ENCODE results near the gene FAM210A.
"Not testable (repeated sequence)": the region's sequence is repeated elsewhere in the genome, so short reads cannot be mapped to it uniquely, and the experiment has no call there.

FAM210A gene

DNA sequence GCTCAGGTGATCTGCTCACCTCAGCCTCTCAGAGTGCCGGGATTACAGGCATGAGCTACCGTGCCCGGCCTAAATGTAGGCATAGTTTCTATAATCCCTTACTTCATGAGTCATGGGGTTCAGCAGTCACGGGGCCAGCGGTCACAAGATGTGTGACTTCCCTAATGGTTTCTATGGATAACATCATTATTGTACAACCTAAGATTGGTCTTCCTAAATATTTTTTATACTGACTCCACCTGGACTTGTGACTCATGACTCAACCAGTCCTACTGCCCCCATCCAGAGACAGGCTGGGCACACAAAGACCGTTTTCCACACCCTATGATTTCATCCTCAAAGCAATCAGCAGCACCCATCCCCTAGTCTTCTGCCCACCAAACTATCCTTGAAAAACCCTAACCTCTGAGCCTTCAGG lies 15.9 kb downstream of the FAM210A start:
- in situ Hi-C loops (cut with MboI; ENCODE audit: low sequenced_read_pairs): no loop called here

DNA sequence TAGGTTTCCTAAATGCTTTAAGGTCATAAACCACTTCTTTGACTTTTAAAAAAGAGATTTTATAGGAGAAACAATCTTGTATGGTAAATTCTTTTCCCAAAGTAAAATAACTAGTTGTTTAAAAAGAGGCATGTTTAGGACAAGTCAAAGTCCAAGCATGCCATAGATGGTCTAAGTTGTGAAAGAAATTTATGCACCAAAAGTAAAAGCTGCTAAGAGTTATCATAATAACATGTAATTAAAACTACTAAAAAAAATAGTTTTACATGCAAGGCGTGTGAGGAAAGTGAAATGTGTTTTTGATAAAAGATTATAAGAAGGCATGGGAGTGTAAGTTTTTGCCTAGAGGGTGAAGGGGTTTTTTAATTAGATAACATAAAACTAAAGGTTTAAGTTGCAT lies 22.5 kb downstream of the FAM210A start:
- in situ Hi-C loops (cut with MboI; ENCODE audit: low sequenced_read_pairs): no loop called here

DNA sequence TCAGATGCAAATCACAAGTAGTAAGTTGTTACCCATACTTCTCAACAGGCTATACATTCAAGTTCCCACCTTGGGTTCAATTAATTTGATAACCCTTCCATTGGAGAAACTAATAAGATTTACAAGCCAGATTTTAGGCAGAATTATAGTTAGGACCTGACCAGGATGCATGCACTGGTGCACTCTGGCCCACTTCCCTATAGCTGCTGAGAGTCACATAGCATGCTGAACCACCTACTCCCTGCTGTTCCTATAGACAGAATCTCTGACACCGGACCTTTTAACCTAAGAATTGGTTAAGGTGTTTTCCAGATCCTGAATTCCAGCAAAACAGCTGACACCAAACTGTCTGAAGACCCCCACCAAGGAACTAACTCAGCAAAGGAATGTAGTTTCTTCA lies 26.2 kb downstream of the FAM210A start:
- in situ Hi-C loops (cut with MboI; ENCODE audit: low sequenced_read_pairs): no loop called here

DNA sequence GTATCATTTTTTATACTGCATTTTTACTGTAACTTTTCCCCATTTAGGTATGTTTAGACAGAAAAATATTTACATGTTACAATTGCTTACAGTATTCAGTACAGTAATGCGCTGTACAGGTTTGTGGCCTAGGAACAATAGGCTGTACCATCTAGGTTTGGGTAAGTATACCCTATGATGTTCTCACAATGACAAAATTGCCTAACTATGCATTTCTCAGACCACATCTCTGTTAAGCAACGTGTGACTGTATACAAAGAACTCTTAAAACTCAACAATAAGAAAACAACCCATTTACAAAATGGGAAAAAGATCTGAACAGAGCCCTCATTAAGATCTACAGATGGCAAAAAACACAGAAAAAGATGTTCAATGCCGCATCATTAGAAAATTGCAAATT lies 29.4 kb downstream of the FAM210A start:
- in situ Hi-C loops (cut with MboI; ENCODE audit: low sequenced_read_pairs): no loop called here

DNA sequence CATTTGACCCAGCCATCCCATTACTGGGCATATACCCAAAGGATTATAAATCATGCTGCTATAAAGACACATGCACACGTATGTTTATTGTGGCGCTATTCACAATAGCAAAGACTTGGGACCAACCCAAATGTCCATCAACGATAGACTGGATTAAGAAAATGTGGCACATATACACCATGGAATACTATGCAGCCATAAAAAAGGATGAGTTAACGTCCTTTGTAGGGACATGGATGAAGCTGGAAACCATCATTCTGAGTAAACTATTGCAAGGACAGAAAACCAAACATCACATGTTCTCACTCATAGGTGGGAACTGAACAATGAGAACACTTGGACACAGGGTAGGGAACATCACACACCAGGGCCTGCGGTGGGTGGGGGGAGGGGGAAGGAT lies 31.0 kb downstream of the FAM210A start:
- in situ Hi-C loops (cut with MboI; ENCODE audit: low sequenced_read_pairs): not testable (repeated sequence)

DNA sequence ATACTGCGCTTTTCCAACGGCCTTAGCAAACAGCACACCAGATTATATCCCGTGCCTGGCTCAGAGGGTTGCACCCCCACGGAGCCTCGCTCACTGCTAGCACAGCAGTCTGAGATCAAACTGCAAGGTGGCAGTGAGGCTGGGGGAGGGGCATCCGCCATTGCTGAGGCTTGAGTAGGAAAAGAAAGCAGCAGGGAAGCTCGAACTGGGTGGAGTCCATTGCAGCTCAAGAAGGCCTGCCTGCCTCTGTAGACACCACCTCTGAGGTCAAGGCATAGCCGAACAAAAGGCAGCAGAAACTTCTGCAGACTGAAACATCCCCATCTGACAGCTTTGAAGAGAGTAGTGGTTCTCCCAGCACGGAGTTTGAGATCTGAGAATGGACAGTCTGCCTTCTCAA lies 36.3 kb downstream of the FAM210A start:
- in situ Hi-C loops (cut with MboI; ENCODE audit: low sequenced_read_pairs): not testable (repeated sequence)

DNA sequence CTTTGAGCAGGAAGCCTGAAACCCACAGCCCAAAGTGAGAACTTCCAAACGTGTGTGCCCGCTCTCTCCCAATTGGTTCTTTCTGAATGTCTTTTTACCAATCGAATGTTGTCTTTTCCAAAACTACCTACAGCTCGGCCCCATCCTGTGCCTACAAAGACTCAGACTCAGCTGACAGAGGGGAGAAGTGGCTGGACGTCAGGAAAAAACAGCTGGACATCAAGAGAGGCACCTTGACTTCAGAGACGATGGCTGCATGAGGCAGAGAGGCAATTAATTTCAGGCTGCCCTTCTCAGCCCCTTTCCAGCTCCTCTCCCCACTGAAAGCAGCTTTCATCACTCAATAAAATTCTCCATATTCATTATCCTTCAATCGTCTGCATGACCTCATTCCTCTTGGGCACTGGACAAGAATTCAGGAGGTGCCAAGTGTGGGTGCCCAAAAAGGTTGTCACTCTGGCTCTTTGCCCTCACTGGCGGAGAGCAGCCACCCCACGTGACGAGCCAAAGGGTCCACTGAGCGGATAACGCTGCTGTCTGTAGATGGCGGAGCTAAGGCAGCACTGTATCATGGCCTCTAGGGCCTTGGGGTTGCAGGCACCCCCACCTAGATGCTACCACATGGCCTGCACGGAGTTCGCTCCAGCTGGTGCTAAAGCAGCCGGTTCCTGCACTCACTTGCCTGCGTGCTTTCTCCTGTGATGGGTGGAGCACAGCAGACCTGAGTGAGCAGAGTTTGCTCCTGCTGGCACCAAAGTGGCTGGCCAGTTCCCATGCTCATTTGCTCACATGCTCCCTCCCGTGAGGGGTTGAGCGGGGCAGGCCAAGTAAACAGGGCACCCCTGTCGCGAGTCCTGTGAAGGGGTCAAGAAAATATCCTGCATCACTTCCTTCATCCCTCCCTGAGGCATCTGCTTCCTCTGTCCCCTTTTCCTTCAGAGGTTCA lies 37.9 kb downstream of the FAM210A start:
- in situ Hi-C loops (cut with MboI; ENCODE audit: low sequenced_read_pairs): no loop called here

DNA sequence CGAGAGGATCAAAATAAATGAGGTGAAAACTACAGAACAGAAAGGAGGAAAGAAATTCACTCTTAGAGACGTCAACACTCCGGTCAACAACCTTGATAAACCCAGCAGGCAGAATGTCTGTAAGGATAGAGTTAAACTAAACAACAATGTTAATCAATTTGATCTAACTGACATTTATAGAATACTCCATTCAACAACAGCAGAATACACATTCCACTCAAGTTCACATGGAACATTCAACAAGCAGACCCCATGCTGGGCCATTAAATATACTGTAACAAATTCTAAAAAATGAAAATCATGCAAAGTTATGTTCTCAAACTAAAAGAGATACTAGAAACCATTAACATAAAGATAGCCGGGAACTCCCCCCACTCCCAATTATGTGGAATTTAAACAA lies 41.8 kb downstream of the FAM210A start:
- in situ Hi-C loops (cut with MboI; ENCODE audit: low sequenced_read_pairs): no loop called here

DNA sequence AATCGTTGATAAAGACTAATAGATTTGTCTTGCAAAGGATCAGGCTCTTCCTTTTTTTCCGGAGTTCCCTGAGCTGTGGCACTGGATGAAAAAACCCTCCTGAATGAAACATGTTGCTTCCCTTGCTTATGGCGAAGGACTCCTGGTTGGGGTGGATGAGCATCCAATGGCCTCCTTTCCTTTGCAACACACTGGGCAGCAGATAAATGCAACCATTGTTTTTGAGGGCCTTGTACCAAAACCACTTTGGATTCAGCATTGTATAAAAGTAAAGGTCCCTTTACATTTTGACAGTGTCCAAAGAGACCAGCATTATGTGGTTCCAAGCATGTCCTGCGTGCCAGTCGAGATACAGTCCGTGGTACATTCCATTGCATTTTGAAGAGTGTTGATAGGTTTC lies 44.7 kb downstream of the FAM210A start:
- in situ Hi-C loops (cut with MboI; ENCODE audit: low sequenced_read_pairs): no loop called here

DNA sequence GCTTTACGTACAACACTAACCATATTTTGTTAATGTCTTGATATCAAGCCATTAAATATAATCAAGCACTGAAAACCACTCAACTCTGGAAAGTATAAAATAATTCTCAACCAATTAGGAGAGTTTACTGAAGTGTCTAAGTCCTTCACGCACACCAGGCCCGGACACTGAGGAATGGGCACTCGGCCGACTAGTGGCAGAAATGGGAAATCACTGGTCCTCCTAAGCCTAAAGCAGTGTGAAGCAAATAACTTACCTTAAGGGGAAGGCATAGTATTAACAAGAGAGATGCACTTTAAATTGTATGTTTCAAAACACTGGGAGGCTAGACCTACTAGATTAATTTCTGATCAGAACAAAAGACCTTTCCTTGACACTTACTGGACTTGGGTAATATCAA lies 45.7 kb downstream of the FAM210A start:
- in situ Hi-C loops (cut with MboI; ENCODE audit: low sequenced_read_pairs): no loop called here

DNA sequence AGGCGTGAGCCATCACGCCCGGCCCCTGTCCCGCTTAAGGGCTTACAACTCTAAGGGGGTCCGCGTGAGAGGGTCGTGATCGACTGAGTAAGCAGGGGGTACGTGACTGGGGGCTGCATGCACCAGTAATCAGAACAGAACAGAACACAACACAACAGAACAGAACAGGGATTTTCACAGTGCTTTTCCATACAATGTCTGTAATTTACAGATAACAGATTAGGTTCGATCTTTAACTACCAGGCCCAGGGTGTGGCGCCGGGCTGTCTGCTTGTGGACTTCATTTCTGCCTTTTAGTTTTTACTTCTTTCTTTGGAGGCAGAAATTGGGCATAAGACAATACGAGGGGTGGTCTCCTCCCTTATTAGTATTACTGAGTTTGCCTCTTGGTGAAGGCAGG lies 49.0 kb downstream of the FAM210A start:
- in situ Hi-C loops (cut with MboI; ENCODE audit: low sequenced_read_pairs): not testable (repeated sequence)

DNA sequence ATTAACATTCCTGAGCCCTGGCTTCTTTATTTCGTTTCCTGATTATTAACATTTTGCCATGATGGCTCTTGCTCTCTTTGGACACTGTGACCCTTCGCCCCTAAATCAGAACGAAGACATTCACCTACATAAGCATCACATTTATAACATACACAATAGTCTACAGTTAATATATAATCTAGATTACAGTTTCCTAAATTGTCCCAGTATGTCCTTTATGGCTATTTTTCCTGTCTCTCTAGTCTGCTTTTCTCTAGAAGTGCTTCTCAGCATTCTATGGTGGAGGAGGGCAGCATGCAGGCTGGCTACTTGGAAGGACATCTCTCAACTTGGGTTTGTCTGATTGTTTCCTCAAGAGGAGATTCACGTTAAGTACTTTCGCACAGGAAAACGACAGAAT lies 49.9 kb downstream of the FAM210A start:
- in situ Hi-C loops (cut with MboI; ENCODE audit: low sequenced_read_pairs): no loop called here

DNA sequence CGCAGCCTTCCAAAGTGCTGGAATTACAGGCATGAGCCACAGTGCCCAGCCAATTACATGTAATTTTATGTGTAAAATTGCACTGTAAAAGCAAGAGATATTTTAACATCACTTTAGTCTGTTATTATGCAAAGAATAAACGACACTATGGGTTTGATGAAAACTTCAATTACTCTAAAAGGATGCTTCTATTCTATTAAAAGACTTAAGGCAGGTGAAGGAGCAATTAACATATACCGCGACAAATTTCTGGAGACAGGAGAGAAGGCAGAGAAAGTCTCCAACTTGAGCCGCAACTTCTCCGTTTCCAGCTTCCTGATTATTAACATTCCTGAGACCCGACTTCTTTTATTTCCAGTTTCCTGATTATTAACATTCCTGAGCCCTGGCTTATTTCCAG lies 53.7 kb downstream of the FAM210A start:
- in situ Hi-C loops (cut with MboI; ENCODE audit: low sequenced_read_pairs): no loop called here

DNA sequence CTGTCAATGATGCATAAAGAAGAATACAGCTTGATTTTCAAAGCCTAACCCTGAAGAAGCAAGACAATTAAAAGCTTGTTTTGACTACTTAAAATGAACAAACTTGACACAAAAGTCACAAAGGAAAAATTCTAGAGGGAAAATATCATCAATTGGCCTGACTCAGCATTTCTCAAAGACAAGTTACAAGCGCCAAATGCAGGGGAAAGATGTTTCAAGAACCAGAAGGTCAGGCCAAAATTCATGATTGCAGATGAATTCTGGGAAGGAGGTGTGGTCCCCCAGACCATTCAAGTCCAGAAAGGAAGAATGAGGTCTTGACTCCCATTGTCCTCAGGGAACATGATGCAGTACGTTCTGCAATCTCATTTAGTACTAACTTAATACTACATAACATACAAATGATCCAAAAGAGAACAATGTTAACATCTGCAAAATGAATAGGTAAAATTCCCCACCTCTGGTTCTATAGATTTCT lies 64.5 kb downstream of the FAM210A start:
- in situ Hi-C loops (cut with MboI; ENCODE audit: low sequenced_read_pairs): no loop called here

DNA sequence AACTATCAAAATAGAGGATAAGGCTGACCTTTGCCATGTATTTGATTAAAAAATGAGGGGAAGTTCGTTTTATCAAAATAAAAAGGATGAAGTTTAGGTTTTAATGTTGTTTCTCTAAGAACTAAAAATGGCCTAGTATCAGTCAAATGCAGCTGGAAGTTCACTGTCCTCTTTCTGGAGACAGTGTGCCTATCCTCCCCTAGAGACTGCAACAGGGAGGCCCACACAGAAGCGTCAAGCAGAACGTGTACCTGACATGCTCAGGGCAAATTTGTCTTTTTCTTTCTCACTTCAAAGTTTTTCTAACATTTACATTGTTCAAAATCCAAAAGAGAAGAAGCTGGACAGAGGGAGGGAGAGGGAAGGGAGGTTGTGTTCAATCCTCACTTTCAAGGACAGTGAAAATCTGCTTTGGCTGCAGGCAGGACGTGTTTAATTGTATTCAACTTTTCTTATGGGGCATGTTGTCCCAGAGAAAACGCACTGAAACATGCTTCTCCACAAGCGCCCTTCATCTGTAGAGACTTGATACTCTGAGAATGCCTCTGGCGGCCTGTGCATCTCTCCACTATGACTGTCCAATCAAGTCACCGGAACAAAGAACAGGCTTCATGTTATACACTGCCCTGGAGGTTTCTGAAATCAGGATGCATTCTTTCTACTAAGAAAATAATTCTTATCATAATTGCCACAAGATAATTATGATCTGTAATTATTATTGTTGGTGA lies 65.1 kb downstream of the FAM210A start:
- in situ Hi-C loops (cut with MboI; ENCODE audit: low sequenced_read_pairs): no loop called here

DNA sequence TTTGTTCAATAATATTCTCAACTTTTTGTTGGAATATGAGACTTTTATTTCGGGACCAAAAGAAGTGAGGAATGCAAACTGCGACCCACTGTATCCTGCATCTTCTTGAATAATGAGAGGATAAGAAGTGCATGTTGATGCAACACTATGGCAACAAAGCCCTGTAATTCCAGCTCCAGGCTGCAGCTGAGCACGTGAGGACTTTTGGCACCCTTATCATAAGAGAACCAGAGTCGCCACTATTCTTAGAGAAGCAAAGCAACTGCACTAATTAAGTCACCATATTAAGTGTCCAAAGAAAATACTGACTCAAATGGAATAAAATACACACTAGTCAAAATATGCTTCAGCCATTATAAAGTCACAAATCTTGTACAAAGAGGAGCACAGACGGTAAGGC lies 65.8 kb downstream of the FAM210A start:
- in situ Hi-C loops (cut with MboI; ENCODE audit: low sequenced_read_pairs): no loop called here

DNA sequence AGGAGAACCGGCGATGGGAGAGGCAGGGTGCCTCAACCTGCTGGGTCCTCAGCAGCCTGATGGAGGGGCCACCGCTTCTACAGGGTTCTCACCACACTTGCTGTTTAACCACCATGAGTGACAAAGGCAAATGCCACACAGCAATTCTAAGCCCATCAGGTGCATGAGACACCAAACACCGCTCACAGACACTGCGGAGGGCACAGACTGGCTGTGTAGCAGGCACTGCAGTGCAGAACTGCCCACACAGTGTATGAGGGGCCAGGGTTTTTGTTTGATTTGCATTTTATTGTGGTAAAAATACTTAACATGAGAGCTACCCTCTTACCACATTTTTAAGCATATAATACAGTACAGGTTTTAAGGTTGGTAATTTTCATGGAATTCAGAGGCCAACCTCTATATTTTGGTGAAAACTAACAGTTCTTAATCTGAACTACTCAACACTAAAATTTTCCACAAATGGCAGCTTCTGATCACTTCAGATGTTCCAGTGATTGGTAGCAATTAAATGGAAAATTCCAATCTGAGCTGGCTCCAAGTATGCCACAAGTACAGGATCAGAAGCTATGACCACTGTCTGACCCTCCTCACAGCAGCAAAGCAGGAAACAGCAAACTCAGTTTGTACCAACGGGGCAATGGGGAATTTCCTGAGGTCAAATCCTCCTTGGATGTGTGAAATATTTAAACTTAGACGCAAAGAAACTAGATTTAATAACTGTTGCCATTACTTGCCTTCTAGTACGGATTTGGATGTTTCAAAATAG lies 67.7 kb downstream of the FAM210A start:
- in situ Hi-C loops (cut with MboI; ENCODE audit: low sequenced_read_pairs): no loop called here

DNA sequence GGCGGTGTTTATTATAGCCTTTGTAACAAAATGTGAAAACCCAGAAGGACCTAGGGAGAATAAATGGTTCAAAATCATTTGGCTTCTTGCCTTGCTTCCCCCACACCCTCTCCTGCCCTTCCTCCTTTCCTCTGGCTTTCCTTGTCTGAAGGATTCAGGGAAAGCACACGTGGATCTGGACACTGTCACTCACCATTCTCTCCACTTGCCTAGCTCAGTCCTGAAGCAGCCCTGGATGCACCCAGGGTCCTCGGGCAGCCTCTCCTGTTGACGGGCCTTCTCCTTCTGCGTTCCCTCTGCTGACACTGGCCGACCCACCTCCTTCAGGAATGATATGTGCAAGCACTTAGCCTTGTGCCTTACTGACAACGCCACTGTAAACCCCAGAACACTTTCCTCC lies 68.4 kb downstream of the FAM210A start:
- in situ Hi-C loops (cut with MboI; ENCODE audit: low sequenced_read_pairs): no loop called here

DNA sequence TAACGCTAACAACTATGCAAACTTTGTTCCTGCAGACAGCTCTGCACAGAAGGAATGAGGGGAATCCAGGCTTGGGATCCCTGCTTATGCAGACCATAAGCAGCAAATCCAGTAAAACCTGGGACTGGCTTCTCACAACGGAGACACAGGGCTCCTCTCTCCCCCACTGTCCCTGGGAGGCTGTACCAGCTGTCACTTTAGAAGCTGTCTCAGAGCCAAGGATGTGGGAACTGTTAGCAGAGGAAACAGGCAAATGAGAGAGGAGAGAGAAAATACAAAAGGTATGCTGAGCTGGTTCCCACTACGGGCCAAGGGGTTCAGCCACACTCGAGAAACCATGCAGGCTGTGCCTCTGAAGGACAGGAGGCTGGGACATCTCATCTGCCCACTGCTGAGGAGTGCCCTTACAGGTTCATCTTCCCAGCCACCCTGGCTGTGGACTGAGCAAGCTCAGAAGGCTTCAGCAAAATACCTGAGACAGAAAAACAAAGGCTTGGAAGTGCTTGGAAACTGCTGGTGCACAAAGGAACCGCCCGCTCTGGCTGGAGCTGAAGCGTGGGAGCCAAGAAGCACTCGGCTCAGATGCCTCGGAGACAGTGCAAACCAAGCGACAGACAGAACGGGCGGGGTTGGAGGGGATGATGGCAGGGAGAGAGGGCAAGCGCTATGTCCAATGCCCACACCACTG lies 72.5 kb downstream of the FAM210A start:
- in situ Hi-C loops (cut with MboI; ENCODE audit: low sequenced_read_pairs): no loop called here
